Neural cell (in vitro differentiated cells): Measurements from ENCODE around the gene CEACAM3.

Experiments
- CTCF ChIP-seq: fragments of 450-650 bp; IDR thresholded peaks from 2 replicates; pipeline ENCODE4 v1.5.1; 2014; ENCODE audit warnings: antibody characterized with exemption, mild to moderate bottlenecking, moderate library complexity; ENCODE audit not compliant: poor library complexity, severe bottlenecking
- EP300 ChIP-seq: fragments of 450-650 bp; conservative IDR thresholded peaks from 2 replicates; pipeline ENCODE4 v1.6.1; 2014; ENCODE audit warnings: antibody characterized with exemption, mild to moderate bottlenecking, moderate library complexity; ENCODE audit not compliant: poor library complexity, severe bottlenecking
- EZH2 ChIP-seq: fragments of 200-600, 300-800 bp; shearing (Covaris generic), sonication (generic); IDR thresholded peaks from 2 replicates; pipeline ENCODE4 v1.6.1; 2014; ENCODE audit warnings: antibody characterized with exemption, low read length, borderline replicate concordance, mild to moderate bottlenecking; ENCODE audit not compliant: insufficient read depth, poor library complexity, severe bottlenecking
- MXI1 ChIP-seq: fragments of 450-650 bp; conservative IDR thresholded peaks from 2 replicates; pipeline ENCODE4 v1.6.1; 2014; ENCODE audit warnings: antibody characterized with exemption, mild to moderate bottlenecking; ENCODE audit not compliant: poor library complexity, severe bottlenecking
- POLR2AphosphoS5 ChIP-seq: IDR thresholded peaks from 2 replicates; pipeline ENCODE4 v1.6.1; 2012
- RAD21 ChIP-seq: fragments of 450-650 bp; conservative IDR thresholded peaks from 2 replicates; pipeline ENCODE4 v1.6.1; 2014; ENCODE audit warnings: antibody characterized with exemption, mild to moderate bottlenecking, moderate library complexity
- REST ChIP-seq: IDR thresholded peaks from 2 replicates; pipeline ENCODE4 v1.6.1; 2012; ENCODE audit warnings: borderline replicate concordance
- SMC3 ChIP-seq: fragments of 450-650 bp; conservative IDR thresholded peaks from 2 replicates; pipeline ENCODE4 v1.6.1; 2014; ENCODE audit warnings: antibody characterized with exemption, mild to moderate bottlenecking, moderate library complexity; ENCODE audit not compliant: poor library complexity
- TAF1 ChIP-seq: IDR thresholded peaks from 2 replicates; pipeline ENCODE4 v1.6.1; 2012; ENCODE audit warnings: low read depth

GRCh38 chr19:41843371-41843770 is 47.0 kb downstream of the CEACAM3 start:
- no peak for TF ChIP-seq POLR2AphosphoS5
- no peak for TF ChIP-seq EZH2
- TF ChIP-seq CTCF: no peak
- TF ChIP-seq SMC3: no peak
- TF ChIP-seq TAF1: no peak
- TF ChIP-seq RAD21: no peak
- TF ChIP-seq EP300: no peak
- no peak for TF ChIP-seq REST
- no peak for TF ChIP-seq MXI1
